GM04503 (cell line): ENCODE results near the gene E2F8.
A peak's percentile ranks its signal among the peaks of the same experiment; 100 is the strongest.

Experiments used
- DNase-seq: peaks from one replicate; pipeline ENCODE4 v3.0.0-alpha.2; 2012; ENCODE audit warnings: low read depth

E2F8 gene

GRCh38 chr11:19220903-19221724, 19.6 kb downstream of the E2F8 start:
- no peak for DNase-seq

GRCh38 chr11:19218786-19219460, 21.8 kb downstream of the E2F8 start:
- DNase-seq, result peak; percentile 5

GRCh38 chr11:19218216-19218615, 22.5 kb downstream of the E2F8 start:
- DNase-seq, result no peak

DNA sequence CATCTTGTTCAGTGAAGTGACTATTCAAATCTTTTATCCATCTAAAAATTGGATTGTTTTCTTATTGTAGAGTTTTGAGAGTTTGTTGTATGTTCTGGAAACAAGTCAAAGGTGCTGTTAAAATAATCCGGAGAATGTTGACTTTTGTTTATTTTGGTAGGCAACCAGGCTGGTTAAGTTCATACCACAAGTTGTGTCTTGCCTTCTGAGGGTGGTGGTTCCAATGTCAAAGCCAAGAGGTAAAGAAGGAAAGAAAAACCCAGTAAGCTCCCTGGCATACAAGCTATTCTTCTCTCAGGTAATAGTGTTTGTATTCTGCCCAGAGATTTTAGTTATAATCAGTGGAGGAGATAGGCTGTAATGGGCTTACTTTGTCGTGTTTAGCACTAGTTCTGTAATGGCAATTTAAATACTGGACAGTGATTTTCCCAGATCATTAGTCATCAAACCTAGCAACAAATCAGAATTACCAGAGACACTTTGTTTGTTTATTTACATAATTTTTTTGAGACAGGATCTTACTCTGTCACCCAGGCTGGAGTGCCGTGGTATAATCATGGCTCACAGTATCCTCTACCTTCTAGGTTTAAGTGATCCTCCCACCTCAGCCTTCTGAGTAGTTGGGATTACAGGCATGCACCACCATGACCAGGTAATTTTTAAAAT, 23.9 kb downstream of the E2F8 start:
- no peak for DNase-seq

DNA sequence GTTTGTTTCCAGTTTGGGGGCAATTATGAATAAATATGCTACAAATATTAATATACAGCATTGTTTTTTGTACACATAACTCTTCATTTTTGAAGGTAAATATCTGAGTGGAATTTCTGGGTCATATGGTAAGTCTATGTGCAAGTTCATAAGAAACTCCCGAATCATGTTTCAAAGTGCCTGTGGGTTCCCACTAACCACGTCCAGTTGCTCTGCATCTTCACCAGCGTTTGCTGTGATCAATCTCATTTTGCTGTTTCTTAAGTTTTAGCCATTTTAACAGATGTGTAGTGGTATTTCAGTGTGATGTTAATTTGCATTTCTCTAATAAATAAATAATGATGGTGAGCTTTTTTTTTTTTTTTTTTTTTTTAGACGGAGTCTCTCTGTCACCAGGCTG, 24.7 kb downstream of the E2F8 start:
- DNase-seq, result no peak

DNA sequence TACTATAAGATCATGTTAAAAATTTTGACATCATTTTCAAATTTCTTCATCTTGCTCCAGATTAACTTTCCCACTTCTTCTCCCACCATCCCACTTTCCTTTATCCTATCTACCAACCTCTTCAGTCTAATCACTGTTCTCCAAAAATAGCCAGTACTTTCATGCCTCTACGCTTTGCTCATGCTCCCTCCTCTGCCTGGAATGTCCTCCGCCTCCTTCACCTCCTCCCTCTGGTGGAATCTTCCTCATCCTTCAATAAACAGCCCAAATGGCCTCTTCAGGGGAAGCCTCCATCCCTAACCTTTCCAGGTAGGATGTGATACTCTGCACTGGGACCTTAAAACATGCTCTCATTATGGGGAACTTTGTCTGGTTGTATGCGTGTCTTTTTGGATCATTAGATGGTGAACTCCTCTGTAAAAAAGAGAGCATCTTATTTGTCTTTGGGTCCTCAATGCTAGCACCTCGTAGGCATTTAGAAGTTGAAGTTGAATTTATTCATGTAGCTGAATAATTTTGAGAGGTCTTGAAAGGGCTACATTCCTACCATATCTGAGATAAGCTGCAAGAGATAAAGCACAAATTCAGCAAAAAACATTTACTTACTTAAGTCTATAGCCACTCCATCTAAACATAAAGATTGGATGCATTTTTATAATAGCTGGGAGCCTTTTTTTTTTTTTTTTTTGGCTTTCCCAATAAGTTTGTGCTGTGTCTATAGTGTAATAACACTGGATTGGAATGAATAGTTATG, 31.0 kb downstream of the E2F8 start:
- DNase-seq, result no peak

DNA sequence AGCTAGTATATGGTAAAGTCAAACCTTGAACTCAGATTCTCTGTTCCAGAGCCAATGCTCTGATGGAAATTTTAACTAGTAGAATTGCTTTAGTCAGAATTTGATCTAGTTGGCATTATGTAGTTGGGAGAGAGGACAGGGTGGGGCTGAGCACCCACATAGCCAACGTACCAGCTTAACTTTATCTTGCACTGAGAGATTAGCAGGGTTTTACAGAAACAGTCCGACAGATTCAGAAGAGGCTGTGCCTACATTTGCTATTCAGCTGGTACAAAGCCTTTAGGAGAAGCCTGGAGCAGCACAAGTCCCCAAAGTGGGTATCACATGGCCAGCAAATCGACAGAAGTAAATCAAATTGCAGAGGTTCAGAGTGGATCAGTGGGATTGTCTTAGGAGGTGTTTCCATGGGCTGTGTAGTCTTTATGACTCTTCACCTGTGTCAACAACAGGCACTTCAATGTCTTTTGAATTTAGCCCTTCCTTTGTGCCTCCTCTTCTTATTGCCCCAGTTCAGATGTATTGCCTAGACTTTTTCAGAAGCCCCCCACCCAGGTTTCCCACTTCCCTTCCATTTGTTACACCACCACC, 31.7 kb downstream of the E2F8 start:
- no peak for DNase-seq

DNA sequence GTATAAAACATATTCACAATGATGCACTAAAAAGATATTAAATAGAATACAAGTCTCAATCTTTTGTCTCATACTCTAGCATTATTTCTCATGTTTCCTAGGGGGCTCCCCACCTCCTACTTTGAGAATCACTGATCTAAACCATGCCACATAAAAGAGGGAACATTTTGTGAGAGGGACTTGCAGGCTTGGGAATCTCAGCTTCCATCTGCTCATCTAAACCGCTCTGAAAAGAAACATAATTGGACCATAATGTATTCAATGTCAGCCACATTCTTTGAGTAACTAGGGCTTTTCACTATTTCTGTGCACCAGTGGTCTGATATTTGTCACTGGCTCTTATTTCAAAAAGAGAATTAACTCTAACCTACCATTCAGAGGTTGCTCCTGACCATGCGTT, 32.6 kb downstream of the E2F8 start:
- DNase-seq, result no peak

DNA sequence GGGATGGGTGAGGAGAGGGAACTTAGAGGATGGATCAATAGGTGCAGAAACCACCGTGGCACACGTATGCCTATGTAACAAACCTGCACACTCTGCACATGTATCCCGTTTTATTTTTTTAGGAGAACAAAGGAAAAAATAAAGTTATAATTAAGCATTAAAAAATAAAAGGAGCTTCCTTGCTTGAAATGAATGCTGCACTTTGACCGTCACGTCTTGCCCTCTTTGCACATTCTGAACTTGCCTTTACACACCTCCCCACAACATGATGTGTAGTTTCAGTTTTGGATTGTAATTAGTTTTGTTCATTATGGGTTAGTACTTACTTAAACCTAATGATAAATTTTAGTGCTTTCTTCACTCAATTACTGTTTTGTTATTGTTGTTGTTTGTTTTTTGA, 35.9 kb downstream of the E2F8 start:
- no peak for DNase-seq

DNA sequence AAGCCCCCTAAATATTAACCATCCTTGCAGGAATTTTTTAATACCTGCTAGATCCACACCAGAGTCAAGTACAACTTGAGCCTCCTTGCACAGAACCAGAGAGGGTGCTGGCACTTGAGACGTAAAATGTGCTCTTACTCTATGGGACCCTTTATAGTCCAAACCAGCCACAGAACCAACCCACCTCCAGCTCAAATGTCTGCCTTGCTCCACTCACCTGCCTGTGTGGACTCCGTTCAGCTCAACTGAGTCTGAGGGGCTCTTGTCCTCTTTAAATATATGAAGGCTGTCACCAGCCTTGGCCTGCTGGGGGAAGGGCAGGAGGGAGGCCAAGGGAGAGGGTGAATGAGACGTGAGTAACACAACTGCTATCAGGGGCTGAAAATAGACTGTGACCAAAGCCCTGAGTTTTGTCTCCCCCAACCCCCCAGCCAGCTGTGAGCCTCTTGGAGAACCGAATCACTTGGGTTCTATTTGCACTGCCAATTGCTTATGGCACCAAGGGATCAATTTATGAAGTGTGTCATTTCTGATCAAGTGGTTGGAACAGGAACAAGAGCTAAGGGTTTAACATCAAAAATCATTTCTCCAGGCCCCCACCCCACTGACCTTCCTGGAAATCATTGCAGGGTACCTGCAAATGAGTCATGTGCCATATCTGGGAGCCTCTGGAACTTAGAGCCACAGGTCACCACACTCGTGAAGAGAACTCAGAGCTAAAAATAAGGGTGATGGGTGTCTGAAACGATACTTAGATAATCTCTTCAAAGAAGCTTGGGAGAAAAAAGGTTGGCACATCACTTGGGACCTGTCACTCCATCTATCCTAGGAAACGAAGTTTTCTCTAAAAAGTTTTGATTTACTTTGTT, 38.8 kb downstream of the E2F8 start, which contains the start of gene CSRP3:
Gene CSRP3 (minus strand): TSS at position 247 of the 869 bp plus-strand sequence. CDS start 9,535 bp downstream, outside the sequence.
- DNase-seq, result no peak

DNA sequence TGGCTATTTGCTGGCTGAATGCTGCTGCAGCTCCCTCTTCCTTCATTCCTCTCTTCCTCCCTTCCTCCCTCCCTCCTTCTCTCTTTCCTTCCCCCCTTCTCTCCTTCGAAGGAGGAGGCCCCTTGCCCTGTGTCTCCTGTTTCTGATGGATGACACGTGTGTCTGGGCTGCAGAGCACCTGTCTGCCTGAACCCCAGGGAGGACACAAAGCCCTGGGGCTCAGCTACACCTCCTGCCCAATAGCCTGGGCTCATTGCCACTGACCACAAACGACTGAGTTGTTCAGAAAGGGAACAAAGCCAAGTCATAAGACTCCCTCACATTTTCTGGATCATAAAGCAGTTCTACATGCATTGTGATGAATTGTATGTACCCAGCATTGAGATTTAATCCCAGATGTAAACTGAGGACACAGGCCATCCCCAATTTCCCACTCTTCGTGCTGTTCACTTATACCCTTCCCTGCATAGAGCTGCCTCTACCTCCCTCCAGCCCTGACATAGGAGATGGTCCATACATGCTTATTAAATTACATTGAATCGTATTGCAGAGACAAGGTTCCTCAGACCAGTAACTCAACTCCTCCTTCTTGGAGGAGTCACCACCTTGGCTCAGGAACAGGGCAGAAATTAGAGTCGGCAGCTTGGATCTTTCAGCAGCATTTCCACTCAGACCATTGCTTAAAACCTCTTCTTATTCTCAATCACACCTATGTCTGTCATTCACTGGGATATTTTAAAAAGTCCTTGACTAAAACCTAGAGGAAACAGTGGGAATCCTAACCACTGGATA, 40.1 kb downstream of the E2F8 start:
- DNase-seq, result peak; percentile 14

GRCh38 chr11:19199771-19200170, 41.0 kb downstream of the E2F8 start:
- DNase-seq, result no peak

- no peak for DNase-seq
Observed at GRCh38 chr11:19199048-19199447, 41.7 kb downstream of the E2F8 start.

- no peak for DNase-seq
Observed at GRCh38 chr11:19196432-19196831, 44.3 kb downstream of the E2F8 start.

GRCh38 chr11:19194620-19195308, 46.0 kb downstream of the E2F8 start:
- no peak for DNase-seq

GRCh38 chr11:19193916-19194315, 46.8 kb downstream of the E2F8 start:
- no peak for DNase-seq

- DNase-seq, result no peak
Observed at GRCh38 chr11:19191530-19192169, 49.1 kb downstream of the E2F8 start.

DNA sequence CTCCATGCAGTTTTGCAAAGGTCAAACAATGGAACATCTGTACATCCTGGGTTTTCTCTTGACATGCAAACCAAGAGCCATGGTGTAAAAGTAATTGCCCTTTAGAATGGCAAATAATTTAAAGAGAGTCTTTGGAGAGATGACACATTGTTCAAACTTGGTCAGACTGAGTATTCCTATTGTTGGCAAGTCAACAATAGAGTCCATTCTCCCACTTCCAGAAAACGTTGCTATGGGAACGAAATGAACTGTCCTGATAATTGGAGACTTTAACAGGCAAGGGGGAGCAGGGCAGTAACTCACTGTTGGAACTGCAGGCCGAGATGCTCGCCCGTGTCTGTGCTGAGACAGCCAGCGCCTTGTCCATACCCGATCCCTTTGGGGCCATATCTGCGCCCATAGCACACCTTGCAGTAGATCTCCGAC, 52.9 kb downstream of the E2F8 start:
- no peak for DNase-seq
